ENCODE results near the gene RSPRY1.
"Not testable (repeated sequence)": the region's sequence is repeated elsewhere in the genome, so short reads cannot be mapped to it uniquely, and the experiment has no call there.

Gene RSPRY1

GRCh38 chr16:57251352-57251751, 65.2 kb downstream of the RSPRY1 start:
- in situ Hi-C loops (cut with MboI; ENCODE audit: low sequenced_read_pairs) = no loop called here

GRCh38 chr16:57252148-57252721, 66.1 kb downstream of the RSPRY1 start:
- in situ Hi-C loops (cut with MboI; ENCODE audit: low sequenced_read_pairs) = no loop called here

- in situ Hi-C loops (cut with MboI; ENCODE audit: low sequenced_read_pairs) = no loop called here
These were observed 67.3 kb downstream of the RSPRY1 start for GRCh38 chr16:57253466-57253865.

- in situ Hi-C loops (cut with MboI; ENCODE audit: low sequenced_read_pairs) = no loop called here
These were observed 69.7 kb downstream of the RSPRY1 start for GRCh38 chr16:57255686-57256415.

GRCh38 chr16:57256601-57257395, 70.7 kb downstream of the RSPRY1 start:
- in situ Hi-C loops (cut with MboI; ENCODE audit: low sequenced_read_pairs) = no loop called here

- in situ Hi-C loops (cut with MboI; ENCODE audit: low sequenced_read_pairs) = no loop called here
These were observed 71.4 kb downstream of the RSPRY1 start for GRCh38 chr16:57257455-57258070.

GRCh38 chr16:57258226-57258909, 72.2 kb downstream of the RSPRY1 start:
- in situ Hi-C loops (cut with MboI; ENCODE audit: low sequenced_read_pairs) = no loop called here

GRCh38 chr16:57258910-57259475, 72.9 kb downstream of the RSPRY1 start:
- in situ Hi-C loops (cut with MboI; ENCODE audit: low sequenced_read_pairs) = no loop called here

- in situ Hi-C loops (cut with MboI; ENCODE audit: low sequenced_read_pairs) = no loop called here
These were observed 74.3 kb downstream of the RSPRY1 start for GRCh38 chr16:57260294-57260929.

GRCh38 chr16:57261806-57262205, 75.7 kb downstream of the RSPRY1 start:
- in situ Hi-C loops (cut with MboI; ENCODE audit: low sequenced_read_pairs) = no loop called here

GRCh38 chr16:57262841-57263540, 76.9 kb downstream of the RSPRY1 start:
- in situ Hi-C loops (cut with MboI; ENCODE audit: low sequenced_read_pairs) = no loop called here

- in situ Hi-C loops (cut with MboI; ENCODE audit: low sequenced_read_pairs) = no loop called here
These were observed 77.6 kb downstream of the RSPRY1 start for GRCh38 chr16:57263541-57264351.

GRCh38 chr16:57264381-57264780, 78.3 kb downstream of the RSPRY1 start:
- in situ Hi-C loops (cut with MboI; ENCODE audit: low sequenced_read_pairs) = no loop called here

- in situ Hi-C loops (cut with MboI; ENCODE audit: low sequenced_read_pairs) = no loop called here
These were observed 78.8 kb downstream of the RSPRY1 start for GRCh38 chr16:57264950-57265371.

- in situ Hi-C loops (cut with MboI; ENCODE audit: low sequenced_read_pairs) = no loop called here
These were observed 79.9 kb downstream of the RSPRY1 start for GRCh38 chr16:57265850-57266530.

GRCh38 chr16:57266531-57267260, 80.6 kb downstream of the RSPRY1 start:
- in situ Hi-C loops (cut with MboI; ENCODE audit: low sequenced_read_pairs) = no loop called here

- in situ Hi-C loops (cut with MboI; ENCODE audit: low sequenced_read_pairs) = not testable (repeated sequence)
These were observed 81.2 kb downstream of the RSPRY1 start for GRCh38 chr16:57267343-57267742.
